ENCODE measurements around the gene EIF6.
"Not testable (repeated sequence)": the region's sequence is repeated elsewhere in the genome, so short reads cannot be mapped to it uniquely, and the experiment has no call there.

The EIF6 gene

GRCh38 chr20:35277531-35278395 is 6.8 kb downstream of the EIF6 start, which contains the start of gene MMP24OS:
MMP24OS (minus strand) TSS chr20:35278122; CDS start chr20:35277929, 193 bp downstream.
- DNase-seq (ENCODE audit: low read depth) = peak; percentile 85

GRCh38 chr20:35277127-35277526 is 7.4 kb downstream of the EIF6 start:
- DNase-seq (ENCODE audit: low read depth) = no peak

- DNase-seq (ENCODE audit: low read depth) = no peak
Measured at GRCh38 chr20:35276408-35276807, 8.2 kb downstream of the EIF6 start.

GRCh38 chr20:35275741-35276251 is 8.8 kb downstream of the EIF6 start:
- DNase-seq (ENCODE audit: low read depth) = no peak

- no peak for DNase-seq (ENCODE audit: low read depth)
Measured at GRCh38 chr20:35274172-35275092, 10.1 kb downstream of the EIF6 start.

GRCh38 chr20:35273449-35274171 is 11.0 kb downstream of the EIF6 start:
- no peak for DNase-seq (ENCODE audit: low read depth)

GRCh38 chr20:35271904-35272303 is 12.7 kb downstream of the EIF6 start:
- DNase-seq (ENCODE audit: low read depth) = no peak

- DNase-seq (ENCODE audit: low read depth) = no peak
Measured at GRCh38 chr20:35271073-35271882, 13.3 kb downstream of the EIF6 start.

GRCh38 chr20:35270021-35270902 is 14.3 kb downstream of the EIF6 start:
- DNase-seq (ENCODE audit: low read depth) = no peak

- DNase-seq (ENCODE audit: low read depth) = no peak
Measured at GRCh38 chr20:35269055-35269781, 15.4 kb downstream of the EIF6 start.

GRCh38 chr20:35267092-35267491 is 17.5 kb downstream of the EIF6 start:
- no peak for DNase-seq (ENCODE audit: low read depth)

- DNase-seq (ENCODE audit: low read depth) = no peak
Measured at GRCh38 chr20:35264755-35265154, 19.8 kb downstream of the EIF6 start.

GRCh38 chr20:35263532-35264341 is 20.8 kb downstream of the EIF6 start:
- no peak for DNase-seq (ENCODE audit: low read depth)

GRCh38 chr20:35262731-35263531 is 21.6 kb downstream of the EIF6 start:
- DNase-seq (ENCODE audit: low read depth) = not testable (repeated sequence)

- not testable (repeated sequence) for DNase-seq (ENCODE audit: low read depth)
Measured at GRCh38 chr20:35262321-35262720, 22.3 kb downstream of the EIF6 start.

- DNase-seq (ENCODE audit: low read depth) = no peak
Measured at GRCh38 chr20:35260426-35260825, 24.1 kb downstream of the EIF6 start.

GRCh38 chr20:35257175-35257909 is 27.2 kb downstream of the EIF6 start:
- DNase-seq (ENCODE audit: low read depth) = no peak

Measured in CMK (cell line).